HG03565 (cell line): ENCODE results near the gene KRT74.

Source experiments
- ATAC-seq: cut with Tn5 transposase; IDR thresholded peaks from one replicate; pipeline ENCODE4 v1.9.1; 2021; ENCODE audit warnings: mild to moderate bottlenecking, moderate library complexity; ENCODE audit not compliant: unreplicated experiment

KRT74 gene

GRCh38 chr12:52539821-52540173, 33.8 kb downstream of the KRT74 start:
- ATAC-seq: no peak

- no peak for ATAC-seq
These were observed 34.4 kb downstream of the KRT74 start for GRCh38 chr12:52539083-52539820.

GRCh38 chr12:52537101-52537500, 36.5 kb downstream of the KRT74 start:
- no peak for ATAC-seq

GRCh38 chr12:52535574-52535973, 38.1 kb downstream of the KRT74 start:
- no peak for ATAC-seq

GRCh38 chr12:52534482-52534881, 39.2 kb downstream of the KRT74 start:
- no peak for ATAC-seq

GRCh38 chr12:52533686-52534470, 39.8 kb downstream of the KRT74 start:
- no peak for ATAC-seq

- no peak for ATAC-seq
These were observed 41.0 kb downstream of the KRT74 start for GRCh38 chr12:52532636-52533035.

GRCh38 chr12:52531566-52532300, 41.9 kb downstream of the KRT74 start:
- ATAC-seq: no peak

- ATAC-seq: no peak
These were observed 42.7 kb downstream of the KRT74 start for GRCh38 chr12:52530905-52531304.

GRCh38 chr12:52530366-52530765, 43.3 kb downstream of the KRT74 start:
- no peak for ATAC-seq

GRCh38 chr12:52529846-52530245, 43.8 kb downstream of the KRT74 start:
- no peak for ATAC-seq

GRCh38 chr12:52529417-52529816, 44.2 kb downstream of the KRT74 start:
- ATAC-seq: no peak

GRCh38 chr12:52528641-52529143, 45.0 kb downstream of the KRT74 start:
- ATAC-seq: no peak

GRCh38 chr12:52527121-52527800, 46.4 kb downstream of the KRT74 start:
- no peak for ATAC-seq

GRCh38 chr12:52526511-52526951, 47.1 kb downstream of the KRT74 start:
- no peak for ATAC-seq

- no peak for ATAC-seq
These were observed 47.8 kb downstream of the KRT74 start for GRCh38 chr12:52525661-52526499.

GRCh38 chr12:52524898-52525591, 48.6 kb downstream of the KRT74 start:
- ATAC-seq: no peak

GRCh38 chr12:52524241-52524897, 49.3 kb downstream of the KRT74 start:
- no peak for ATAC-seq

GRCh38 chr12:52523824-52524223, 49.8 kb downstream of the KRT74 start:
- no peak for ATAC-seq
